ENCODE results near the gene ZNF497.

GRCh38 chr19:58325311-58326022 is 37.1 kb downstream of the ZNF497 start:
- no peak for TF ChIP-seq FOXJ3 (CRISPR knock-in tag; IDR thresholded peaks at IDR 0.05)
- no peak for TF ChIP-seq CTCF (IDR thresholded peaks at IDR 0.05)
- no peak for TF ChIP-seq USF2 (IDR thresholded peaks at IDR 0.05; ENCODE audit: borderline replicate concordance, low read depth, low read length)
- TF ChIP-seq SIN3A (IDR thresholded peaks at IDR 0.05; ENCODE audit: borderline replicate concordance, low read depth, low read length), result no peak
- TF ChIP-seq EP300 (IDR thresholded peaks at IDR 0.05; ENCODE audit: borderline replicate concordance in 1 of 2, low read depth in 1 of 2, low read length in 1 of 2), result no peak
- no peak for TF ChIP-seq YY1 (IDR thresholded peaks at IDR 0.05; ENCODE audit: low read depth)
- no peak for TF ChIP-seq NRF1 (IDR thresholded peaks at IDR 0.05; ENCODE audit: low read depth, low read length)
- TF ChIP-seq REST (IDR thresholded peaks at IDR 0.05; ENCODE audit: low read depth, low read length), result no peak

All from SK-N-SH (cell line).